Muscle of leg (tissue), 9 donors: ENCODE results near the gene CLDN2. TPM values are rescaled to one million over a fixed set of nuclear protein-coding genes. Genes with fewer than 3 reads are reported as not detected.

ENCODE experiments used
- polyA plus RNA-seq, 8 donors: library from polyadenylated mRNA; unstranded; fragments of 120-200 nt; gene quantifications; one replicate each; pipeline versions ENCODE4 v1.2.1 to v1.2.3, GENCODE V29; 2013; ENCODE audit warnings: inconsistent platforms in 1 of 8, low replicate concordance in 1 of 8; ENCODE audit not compliant: insufficient read length in 8 of 8, insufficient read depth in 1 of 8
- total RNA-seq: library from RNA; stranded (reverse); fragments of 120-200 nt; gene quantifications from one replicate; pipeline ENCODE4 v1.2.4, GENCODE V29; 2013

CLDN2 gene
- total and polyA plus RNA-seq, 9 donors, result 0.09 to 7.6 (median 0.37) TPM

Other genes with a start within 250 kb of the CLDN2 start
- 0.09 TPM for gene RNF128, start 193.7 kb upstream of the CLDN2 start, total RNA-seq
- 1 to 10 TPM in 2 of 8 donors, under 1 TPM in 4, not detected in 2; 0.07 to 4.5 (median 0.54) TPM for gene RNF128, start 193.7 kb upstream of the CLDN2 start, polyA plus RNA-seq
- 7.3 TPM for gene TBC1D8B, start 117.7 kb upstream of the CLDN2 start, total RNA-seq
- 1 to 10 TPM; 3.5 to 7.0 (median 4.9) TPM for gene TBC1D8B, start 117.7 kb upstream of the CLDN2 start, polyA plus RNA-seq
- gene RIPPLY1, start 17.1 kb upstream of the CLDN2 start, total RNA-seq, result 0.53 TPM
- 1 to 10 TPM in 1 of 8 donors, under 1 TPM in 6, not detected in 1; 0.15 to 1.4 (median 0.35) TPM for gene RIPPLY1, start 17.1 kb upstream of the CLDN2 start, polyA plus RNA-seq
- 38.9 TPM for gene MORC4, start 79.8 kb downstream of the CLDN2 start, total RNA-seq
- gene MORC4, start 79.8 kb downstream of the CLDN2 start, polyA plus RNA-seq, result 10 to 100 TPM; 33.6 to 40.4 (median 36.3) TPM
- 12.2 TPM for gene RBM41, start 198.4 kb downstream of the CLDN2 start, total RNA-seq
- gene RBM41, start 198.4 kb downstream of the CLDN2 start, polyA plus RNA-seq, result 10 to 100 TPM in 3 of 8 donors, 1 to 10 TPM in 5; 5.1 to 13.5 (median 9.3) TPM